Measurements from ENCODE around the gene KCNJ2.

DNA sequence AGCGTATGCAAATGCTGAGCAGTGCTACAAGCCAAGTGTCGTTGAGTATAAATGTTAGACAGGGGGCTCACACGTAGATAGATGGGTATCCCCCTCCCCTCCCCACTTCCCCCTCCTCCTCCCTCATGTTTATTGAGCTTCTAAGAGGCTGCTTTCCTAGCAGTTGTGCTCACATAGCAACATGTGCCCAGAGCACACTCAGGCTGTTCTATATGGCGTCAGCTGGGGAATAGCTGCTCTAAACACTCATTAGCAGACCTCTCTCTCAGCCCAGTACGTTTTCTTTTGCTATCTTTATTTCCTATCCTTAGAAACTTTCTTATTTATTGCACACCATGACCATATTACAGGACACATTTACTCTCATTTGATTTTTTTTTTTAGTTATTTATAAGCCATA, 1.8 kb downstream of the KCNJ2 start:
- TF ChIP-seq, protein P1, sequence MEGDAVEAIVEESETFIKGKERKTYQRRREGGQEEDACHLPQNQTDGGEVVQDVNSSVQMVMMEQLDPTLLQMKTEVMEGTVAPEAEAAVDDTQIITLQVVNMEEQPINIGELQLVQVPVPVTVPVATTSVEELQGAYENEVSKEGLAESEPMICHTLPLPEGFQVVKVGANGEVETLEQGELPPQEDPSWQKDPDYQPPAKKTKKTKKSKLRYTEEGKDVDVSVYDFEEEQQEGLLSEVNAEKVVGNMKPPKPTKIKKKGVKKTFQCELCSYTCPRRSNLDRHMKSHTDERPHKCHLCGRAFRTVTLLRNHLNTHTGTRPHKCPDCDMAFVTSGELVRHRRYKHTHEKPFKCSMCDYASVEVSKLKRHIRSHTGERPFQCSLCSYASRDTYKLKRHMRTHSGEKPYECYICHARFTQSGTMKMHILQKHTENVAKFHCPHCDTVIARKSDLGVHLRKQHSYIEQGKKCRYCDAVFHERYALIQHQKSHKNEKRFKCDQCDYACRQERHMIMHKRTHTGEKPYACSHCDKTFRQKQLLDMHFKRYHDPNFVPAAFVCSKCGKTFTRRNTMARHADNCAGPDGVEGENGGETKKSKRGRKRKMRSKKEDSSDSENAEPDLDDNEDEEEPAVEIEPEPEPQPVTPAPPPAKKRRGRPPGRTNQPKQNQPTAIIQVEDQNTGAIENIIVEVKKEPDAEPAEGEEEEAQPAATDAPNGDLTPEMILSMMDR (IDR thresholded peaks at IDR 0.05), result no peak
- TF ChIP-seq EZH2phosphoT487 (IDR thresholded peaks at IDR 0.05), result no peak

Measured in neural progenitor cell (in vitro differentiated cells).